ENCODE measurements around the gene USP34.

USP34 gene

DNA sequence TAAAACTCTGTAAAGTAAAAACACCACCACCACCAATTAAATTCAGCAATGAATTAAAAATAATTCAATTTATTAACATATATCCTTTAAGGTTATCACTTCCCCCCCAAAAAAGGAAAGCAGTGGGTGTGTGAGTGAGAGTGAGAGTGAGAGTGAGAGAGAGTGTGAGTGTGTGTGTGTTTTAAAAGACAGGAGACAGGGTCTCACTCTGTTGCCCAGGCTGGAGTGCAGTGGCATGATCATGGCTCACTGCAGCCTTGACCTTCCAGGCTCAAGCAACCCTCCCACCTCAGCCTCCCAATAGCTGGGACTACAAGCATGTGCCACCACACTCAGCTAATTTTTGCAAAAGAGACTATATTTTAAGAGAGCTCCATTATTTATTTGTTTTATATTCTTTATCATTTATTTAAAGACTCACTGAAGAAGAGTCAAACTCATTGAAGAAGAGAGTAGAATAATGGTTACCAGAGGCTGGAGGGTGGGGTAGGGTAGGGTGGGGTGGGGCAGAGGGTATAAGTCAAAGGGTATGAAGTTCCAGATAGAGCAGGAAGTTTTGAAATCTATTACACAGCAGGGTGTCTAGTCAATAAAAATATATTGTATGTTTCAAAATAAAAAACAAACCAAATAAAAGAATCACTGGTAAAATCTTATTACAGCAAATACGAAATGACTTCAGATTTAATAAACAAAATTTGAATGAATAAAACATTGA, 187.3 kb downstream of the USP34 start:
- no peak for DNase-seq

DNA sequence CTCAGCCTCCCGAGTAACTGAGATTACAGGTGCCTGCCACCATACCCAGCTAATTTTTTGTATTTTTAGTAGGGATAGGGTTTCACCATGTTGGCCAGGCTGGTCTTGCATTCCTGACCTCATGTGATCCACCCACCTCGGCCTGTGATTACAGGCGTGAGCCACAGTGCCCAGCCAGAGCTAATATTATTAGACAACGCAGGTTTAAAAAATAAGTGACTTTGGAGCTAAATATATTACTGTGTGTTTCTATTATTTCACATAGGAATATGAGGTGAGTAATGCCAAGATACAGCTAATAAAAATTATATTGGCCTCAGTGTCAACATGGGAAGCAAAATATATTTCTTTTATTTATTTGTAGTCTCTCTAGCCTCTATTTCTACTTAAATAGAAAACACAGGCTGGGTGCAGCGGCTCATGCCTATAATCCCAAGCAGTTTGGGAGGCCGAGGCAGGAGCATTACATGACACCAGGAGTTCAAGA, 188.7 kb downstream of the USP34 start:
- DNase-seq: no peak

DNA sequence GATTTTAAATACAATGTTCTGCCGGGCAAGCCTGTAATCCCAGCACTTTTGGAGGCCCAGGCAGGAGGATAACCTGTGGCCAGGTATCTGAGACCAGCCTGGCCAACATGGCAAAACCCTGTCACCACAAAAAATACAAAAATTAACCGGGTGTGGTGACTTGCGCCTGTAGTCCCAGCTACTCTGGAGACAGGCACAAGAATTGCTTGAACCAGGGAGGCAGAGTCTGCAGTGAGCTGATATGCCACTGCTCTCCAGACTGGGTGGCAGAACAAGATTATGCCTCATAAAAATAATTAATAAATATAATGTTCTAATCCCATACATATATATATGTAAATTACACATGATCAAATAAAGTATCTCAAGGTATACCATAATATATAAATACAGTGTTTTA, 189.6 kb downstream of the USP34 start:
- no peak for DNase-seq

DNA sequence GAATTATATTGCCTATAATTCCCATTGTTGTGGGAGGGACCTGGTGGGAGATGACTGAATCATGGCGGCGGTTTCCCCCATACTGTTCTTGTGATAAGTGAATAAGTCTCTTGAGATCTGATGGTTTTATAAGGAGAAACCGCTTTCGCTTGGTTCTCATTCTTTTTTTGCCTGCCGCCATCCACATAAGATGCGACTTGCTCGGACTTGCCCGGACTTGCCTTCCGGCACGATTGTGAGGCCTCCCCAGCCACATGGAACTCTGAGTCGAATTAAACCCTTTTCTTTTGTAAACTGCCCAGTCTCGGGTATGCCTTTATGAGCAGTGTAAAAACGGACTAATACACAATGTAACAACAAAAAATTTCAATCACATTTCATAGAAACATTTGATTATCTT, 193.1 kb downstream of the USP34 start:
- no peak for DNase-seq

DNA sequence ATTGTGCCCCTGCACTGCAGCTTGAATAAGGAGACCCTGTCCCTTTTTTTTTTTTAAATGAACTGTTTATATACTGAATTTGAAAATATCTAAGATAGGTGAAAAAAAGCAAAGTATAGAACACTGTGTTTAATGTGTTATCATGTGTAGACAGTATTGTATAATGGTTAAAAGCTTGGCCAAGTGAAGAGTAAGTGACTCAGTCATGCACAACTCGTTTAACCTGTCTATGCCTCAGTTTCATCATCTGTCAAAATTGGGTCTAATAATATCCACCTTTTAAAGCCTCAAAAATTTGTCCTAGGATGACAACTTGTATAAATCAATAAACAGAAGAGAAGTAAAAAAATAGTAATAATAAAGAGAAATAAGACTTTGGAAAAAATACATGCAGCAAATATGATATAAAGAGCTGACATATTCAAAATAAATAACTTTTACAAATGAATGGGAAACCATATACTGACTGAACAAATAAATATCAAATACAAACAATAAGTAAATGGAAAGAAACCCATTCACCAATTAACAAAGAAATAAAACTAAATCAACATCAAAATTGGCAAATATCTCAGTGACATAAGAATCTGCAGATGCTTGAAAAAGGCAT, 195.2 kb downstream of the USP34 start:
- DNase-seq: no peak

DNA sequence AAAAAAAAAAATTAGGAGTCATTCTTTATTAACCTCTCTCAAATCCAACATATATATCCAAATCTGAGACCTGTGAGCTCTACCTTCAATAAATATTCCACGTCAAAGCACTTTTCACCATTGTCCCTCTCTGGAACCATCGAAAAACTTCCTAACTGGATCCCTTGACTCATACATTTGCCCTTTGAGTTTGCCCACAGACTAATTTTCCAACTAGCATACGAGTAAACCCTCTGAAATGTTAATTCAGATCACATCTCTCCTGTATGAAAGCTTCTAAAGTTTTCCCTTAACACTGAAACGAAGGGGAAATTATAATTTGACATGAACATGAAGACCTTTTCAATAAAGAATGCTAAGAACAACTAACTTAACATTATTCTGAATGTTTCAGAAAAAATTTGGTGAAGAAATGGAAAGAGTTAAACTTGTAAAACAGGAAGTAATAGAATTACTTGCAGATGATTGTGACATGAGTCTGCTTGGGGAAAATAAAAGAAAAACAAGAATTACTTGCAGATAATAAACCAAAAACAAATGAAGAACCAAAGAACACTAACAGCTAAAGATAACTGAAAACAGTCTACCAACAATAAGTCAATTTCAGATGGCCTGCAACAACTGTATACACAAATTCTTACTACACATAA, 198.3 kb downstream of the USP34 start:
- no peak for DNase-seq

DNA sequence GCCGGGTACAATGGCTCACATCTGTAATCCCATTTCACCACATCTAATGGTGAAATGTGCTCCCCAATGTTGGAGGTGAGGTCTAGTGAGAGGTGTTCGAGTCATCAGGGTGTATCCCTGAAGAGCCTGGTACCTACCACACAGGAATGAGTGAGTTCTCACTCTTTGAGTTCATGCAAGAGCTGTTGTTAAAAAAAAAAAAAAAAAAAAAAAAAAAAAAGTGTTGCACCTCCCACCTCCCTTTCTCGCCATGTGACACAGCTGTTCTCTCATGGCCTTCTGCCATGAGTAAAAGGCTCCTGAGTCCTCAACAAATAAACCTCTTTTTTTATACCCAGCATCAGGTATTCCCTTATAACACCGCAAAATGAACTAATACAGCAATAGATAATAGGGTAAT, 202.6 kb downstream of the USP34 start:
- DNase-seq: no peak

DNA sequence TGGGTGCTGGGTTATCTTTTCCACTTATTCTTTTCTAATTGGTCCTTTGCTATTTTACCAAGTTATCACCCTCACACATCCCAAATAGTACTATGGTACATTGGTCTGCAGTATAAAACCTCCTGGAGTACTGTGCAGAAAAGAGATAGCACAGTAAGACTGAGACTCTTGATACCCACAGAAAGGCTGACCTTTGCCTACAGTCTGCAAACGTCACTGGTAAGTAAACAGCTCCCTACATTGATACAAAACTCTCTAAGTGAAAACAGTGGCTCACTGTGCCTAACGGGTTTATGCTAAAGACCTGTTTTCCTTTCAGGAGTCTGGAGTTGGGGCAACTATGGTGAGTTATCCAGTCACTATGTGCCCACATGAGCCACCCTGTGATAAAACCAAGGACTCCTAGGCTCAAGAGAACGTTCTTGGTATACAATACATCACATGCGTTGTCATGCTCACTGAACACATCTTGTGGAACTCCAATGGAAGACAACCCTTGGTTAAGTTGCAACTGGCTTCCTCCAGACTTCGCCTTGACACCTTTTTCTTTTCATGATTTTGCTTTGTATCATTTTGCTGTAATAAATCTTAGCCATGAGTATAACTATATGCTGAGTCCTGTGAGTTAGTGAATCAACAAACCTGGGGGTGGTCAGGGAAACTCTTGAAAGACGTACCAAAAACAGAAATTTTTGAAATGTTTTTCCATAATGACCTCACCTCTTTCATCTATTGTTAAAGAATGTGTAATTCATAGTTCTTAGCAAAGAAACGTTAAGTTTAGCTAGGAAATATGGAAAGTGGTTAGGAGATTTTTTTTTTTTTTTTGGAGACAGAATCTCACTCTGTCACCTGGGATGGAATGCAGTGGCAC, 204.0 kb downstream of the USP34 start:
- DNase-seq: no peak

DNA sequence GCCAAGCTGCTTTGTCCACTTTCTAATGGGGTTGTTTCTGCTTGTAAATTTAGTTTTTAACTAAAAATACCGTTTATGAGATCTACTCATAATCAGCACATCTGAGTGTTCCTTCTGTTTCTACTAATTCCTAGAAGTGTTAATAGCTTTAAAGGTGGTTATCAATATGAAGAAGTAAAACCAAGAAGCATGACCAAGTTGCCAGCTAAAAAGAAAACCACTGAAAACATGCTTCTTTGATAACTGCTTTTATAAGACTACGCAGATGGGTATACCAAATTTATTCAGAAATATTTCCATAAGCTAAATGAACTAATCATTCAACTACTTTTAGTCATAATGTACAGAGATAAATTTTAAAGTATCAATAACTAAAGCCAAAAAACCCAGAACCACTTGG, 207.1 kb downstream of the USP34 start:
- no peak for DNase-seq

DNA sequence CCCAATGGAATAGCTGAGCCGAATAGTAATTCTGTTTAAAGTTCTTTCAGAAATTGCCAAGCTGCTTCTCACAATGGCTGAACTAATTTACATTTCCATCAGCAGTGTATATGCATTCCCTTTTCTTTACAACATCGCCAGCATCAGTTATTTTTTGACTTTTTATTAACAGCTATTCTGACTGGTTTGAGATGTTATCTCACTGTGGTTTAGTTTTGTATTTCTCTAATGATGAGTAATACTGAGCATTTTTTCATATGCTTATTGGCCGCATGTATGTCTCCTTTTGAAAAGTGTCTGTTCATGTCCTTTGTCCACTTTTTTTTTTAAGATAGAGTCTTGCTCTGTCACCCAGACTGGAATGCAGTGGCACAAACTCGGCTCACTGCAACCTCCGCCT, 208.2 kb downstream of the USP34 start:
- DNase-seq: no peak

DNA sequence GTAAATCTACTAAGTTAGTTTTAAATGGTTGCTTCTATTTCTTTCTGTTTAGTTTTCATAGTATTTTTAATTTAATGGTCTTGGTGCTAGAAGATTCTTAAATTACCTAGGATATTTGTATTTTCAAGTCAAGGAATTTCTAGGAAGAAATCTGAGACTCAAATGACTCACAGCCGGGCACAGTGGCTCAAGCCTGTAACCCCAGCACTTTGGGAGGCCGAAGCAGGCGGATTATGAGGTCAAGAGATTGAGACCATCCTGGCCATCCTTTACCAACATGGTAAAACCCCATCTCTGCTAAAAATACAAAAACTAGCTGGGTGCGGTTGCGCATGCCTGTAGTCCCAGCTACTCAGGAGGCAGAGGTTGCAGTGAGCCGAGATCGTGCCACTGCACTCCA, 213.4 kb downstream of the USP34 start:
- no peak for DNase-seq

DNA sequence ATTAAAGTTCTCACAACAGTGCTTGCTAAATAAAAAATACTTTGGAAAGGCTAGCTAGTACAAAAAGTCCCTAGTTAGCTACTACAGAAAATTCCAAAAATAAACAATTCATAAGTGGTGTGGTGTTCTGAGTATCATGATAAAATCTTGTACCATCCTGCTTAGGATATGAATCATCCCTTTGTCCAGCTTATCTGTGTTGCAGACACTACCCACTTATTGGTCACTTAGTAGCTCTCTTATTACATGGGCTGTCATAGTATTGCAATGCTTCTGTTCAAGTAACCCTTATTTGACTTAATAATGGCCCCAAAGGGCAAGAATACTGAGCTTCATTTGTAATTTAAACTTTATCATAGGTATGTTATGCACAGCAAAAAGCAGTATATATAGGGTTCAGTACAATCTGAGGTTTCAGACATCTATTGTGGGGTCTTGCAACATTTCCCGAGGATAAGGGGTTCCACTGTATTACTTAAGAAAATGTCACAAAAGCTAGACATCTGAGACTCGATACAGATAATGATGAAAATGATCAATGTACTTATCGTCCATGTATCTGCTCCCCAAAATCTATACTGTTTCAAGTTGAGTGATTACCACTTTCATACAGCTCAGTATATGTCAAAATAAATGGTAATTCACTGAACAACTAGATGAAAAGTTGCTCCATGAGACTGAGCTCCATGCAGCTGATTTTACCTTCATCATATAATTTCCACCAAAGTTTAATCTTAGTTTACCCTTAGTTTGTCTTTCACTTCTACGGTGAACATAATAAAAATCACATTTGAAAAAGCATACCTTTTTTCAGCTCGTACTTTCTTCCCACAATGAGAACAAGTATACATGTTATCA, 215.1 kb downstream of the USP34 start:
- no peak for DNase-seq

DNA sequence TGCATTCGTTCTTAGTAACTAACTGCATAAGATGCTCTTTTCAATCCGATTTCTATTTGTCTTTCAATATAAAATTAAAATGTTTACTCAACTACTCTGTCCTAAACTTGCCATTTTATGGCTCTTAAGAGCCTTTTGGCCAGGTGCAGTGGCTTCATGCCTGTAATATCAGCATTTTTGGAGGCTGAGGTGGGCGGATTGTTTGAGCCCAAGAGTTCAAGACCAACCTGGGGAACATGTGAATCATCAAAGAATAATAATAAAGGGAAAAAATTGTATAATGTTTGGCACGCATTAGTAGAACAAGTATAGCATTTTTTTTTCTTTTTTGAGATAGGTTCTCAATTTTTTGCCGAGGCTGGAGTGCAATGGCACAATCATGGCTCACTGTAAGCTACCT, 216.4 kb downstream of the USP34 start:
- DNase-seq: no peak

DNA sequence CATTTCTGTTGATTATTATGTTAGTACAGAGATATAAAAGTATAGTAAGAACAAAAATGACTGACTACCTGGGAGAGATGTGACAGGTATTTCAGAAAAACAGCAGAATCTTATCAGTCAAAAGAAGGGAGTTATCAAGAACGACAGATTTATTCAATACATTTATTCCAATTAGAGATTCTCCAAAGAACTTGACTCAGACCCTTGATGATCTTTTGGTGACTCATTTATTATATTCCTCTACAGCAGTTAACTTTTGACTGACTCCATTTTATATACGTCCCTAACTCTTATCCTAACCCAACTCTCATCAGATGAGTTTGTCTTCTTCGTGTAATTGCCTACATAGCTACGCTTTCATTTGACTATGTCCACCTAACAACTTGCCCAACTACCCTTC, 217.8 kb downstream of the USP34 start:
- DNase-seq: no peak

DNA sequence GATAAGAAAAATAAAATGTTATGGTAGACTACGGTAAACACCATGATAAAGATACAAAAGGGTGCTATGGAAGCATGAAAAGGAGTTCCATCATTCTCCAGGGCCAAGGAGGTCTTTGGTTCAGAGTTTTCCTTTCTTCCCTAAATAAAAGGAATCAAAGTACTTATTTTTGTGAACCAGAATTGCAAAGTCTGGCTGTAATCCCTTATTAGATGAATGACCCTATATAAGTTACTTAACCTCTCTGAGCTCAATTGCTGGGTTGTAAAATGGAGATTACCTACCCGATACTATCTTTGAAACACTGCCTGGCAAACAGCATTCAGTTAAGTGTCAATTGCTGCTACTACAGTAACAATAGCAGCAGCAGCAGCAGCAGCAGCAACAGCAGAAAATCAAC, 218.9 kb downstream of the USP34 start:
- no peak for DNase-seq

DNA sequence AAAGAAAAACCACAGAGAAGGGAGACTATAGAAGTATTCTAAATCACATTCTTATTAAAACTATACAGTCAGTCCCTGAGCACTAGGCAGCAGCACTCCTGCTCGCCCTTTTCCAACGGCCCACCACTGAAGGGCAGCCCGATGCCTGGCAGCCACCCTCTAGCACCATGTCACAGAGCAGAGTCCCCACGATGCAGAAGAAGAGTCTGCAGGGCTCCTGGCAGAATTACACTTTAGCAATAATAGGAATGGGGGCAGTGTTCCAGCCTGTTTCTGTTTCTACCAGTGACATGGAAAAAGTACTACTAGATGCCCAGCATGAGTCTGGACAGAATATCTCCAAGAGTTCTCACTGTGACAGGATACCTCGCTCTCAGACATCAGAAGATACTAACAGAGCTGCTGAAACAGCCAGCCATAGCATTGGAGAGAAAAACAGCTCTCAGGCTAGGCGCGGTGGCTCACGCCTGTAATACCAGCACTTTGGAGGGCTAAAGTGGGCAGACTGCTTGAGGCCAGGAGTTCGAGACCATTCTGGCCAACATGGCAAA, 221.3 kb downstream of the USP34 start:
- no peak for DNase-seq

DNA sequence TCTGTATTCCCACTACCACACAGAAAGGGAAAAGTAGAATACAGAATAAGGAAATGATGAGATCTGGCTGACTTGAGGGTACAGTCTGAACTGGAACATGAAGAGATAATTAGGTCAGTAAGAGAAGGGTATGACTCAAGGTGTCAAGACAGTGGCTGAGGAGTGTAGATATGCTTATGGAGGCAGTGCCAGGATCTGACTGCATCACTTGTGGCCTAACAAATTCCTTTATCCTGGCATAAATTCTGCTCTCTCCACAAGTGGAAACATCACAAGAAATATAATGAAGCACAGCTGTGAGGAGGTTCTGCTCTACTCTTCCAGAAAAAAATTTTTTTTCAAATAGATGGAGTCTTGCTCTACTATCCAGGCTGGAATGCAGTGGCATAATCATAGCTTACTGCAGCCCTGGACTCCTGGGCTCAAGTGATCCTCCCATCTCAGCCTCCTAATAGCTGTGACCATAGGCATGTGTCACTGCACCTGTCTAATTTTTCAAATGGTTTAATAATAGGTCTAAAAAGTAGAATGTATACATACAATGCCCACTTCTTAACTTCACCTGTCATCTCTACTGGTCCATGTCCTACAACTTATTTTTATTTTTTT, 223.6 kb downstream of the USP34 start:
- DNase-seq: no peak

DNA sequence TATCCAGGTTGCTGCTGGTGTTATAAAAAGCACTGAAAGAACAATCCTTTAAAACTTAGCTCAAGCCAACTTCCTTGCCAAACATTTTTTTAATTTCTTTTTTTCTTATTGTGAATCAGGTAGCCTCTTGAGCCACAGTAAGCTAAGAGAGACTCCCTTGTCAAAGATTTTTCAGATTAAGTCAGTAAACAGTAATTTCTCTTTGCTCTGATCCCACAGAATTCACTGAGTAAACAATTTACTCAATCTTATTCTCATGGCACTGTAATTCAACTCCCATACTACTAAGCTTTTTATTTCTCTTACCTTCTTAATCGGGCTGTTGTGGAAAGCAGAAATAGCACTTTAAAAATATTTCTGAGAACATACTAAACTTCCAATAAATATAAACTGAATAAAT, 226.2 kb downstream of the USP34 start:
- DNase-seq: no peak

DNA sequence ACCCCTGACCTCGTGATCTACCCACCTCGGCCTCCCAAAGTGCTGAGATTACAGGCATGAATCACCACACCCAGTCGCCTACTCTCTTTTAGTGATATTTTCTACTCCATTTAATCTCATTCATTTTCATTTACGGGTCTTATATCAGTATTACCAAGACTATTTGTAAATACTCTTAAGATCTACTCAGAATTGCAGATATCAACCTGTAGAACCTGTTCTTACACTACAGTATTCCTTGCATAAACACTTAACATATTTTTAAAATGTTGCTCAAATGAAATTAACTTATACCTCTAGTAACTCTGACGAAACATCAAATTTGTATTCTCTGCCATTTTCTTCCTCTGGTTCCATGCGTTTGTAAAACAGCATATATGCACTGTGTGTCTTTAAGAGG, 229.6 kb downstream of the USP34 start:
- DNase-seq: no peak

DNA sequence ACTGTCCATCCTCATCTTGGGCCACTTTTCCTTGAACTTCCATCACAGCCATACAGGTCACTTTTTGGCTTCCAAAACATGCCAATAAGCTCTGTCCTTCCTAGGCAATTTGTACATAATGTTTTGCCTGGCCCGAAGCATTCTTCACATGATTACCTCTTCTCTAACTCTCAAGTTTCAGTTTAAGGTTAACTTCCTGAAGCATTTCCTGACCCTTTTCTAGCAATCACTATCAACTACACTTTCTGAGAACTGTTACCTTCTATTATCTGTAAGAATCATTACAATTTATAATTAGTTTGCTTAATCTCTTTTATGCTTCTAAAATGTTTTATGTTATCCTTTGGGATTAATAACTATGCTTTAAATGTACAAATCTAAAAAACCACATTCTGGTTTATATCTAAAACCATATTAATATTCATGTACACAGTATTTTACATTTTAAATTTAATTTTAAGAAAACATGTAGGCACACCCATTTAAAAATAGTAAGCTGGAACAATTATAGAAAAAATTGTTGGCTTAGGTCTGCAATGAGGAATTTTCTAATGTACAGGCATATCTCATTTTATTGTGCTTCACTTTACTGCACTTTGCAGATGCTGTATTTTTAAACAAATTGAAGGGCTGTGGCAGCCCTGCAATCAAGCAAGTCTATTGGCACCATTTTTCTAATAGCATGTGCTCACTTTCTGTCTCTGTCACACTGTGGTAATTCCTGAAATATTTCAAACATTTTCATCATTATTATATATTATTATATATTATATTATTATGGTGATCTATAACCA, 232.5 kb downstream of the USP34 start:
- no peak for DNase-seq

DNA sequence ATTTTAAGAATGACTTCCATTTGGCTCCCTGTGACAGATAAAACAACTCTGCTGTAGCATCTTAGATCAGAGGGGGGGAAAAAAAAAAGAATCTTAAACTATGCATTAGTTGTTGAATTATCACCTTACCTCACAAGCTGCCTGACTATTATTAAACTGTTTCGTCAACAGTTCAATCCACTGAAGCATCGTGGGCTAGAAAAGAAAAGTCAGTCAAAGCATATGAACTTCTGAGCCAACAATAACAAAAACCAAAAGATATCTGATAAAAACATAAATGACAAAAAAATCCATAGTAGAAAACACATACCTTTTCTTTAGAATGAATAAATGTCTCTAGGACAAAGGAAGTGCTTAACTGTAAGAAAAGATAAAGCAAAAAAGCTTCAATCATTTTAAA, 235.2 kb downstream of the USP34 start:
- DNase-seq: no peak

All from NCI-H526 treated with DMSO at 0.1 percent for 48 hours (cell line).